ENCODE results near the gene ZNF879.

The ZNF879 gene

GRCh38 chr5:179023528-179024189 lies at the start of gene ZNF879 (continued):
- no peak for TF ChIP-seq PBX3 (CRISPR knock-in tag; IDR thresholded peaks at IDR 0.05)
- TF ChIP-seq KLF9 (tag by site-specific recombination; IDR thresholded peaks at IDR 0.05; ENCODE audit: low read depth) = peak; percentile 49
- no peak for TF ChIP-seq ZNF148 (tag by site-specific recombination; IDR thresholded peaks at IDR 0.05; ENCODE audit: borderline replicate concordance)
- TF ChIP-seq ZNF623 (tag by site-specific recombination; IDR thresholded peaks at IDR 0.05) = no peak
- no peak for TF ChIP-seq ZNF274 (IDR thresholded peaks at IDR 0.05; ENCODE audit: low read length)
- no peak for TF ChIP-seq ZNF274 (tag by site-specific recombination; IDR thresholded peaks at IDR 0.05; ENCODE audit: borderline replicate concordance)
- TF ChIP-seq ZBTB21 (tag by site-specific recombination; IDR thresholded peaks at IDR 0.05) = no peak
- 0 out of 2 replicates have a peak, but pooled peaks have one; percentile 41 for TF ChIP-seq SP3 (tag by site-specific recombination; IDR thresholded peaks at IDR 0.05)
- peak; percentile 72; the same call in 1 of the 2 replicates for TF ChIP-seq ZNF280D (tag by site-specific recombination; IDR thresholded peaks at IDR 0.05)
- TF ChIP-seq ZNF324 (tag by site-specific recombination; IDR thresholded peaks at IDR 0.05) = peak; percentile 79; the same call in 1 of the 2 replicates
- TF ChIP-seq AEBP2 (tag by site-specific recombination; IDR thresholded peaks at IDR 0.05; ENCODE audit: borderline replicate concordance) = no peak
- TF ChIP-seq ZBTB20 (tag by site-specific recombination; IDR thresholded peaks at IDR 0.05) = 0 out of 2 replicates have a peak, but pooled peaks have one; percentile 26
- TF ChIP-seq GLIS2 (tag by site-specific recombination; IDR thresholded peaks at IDR 0.05) = no peak
- no peak for TF ChIP-seq ZNF138 (tag by site-specific recombination; IDR thresholded peaks at IDR 0.05; ENCODE audit: borderline replicate concordance)
- TF ChIP-seq ZNF561 (tag by site-specific recombination; IDR thresholded peaks at IDR 0.05; ENCODE audit: borderline replicate concordance) = no peak; the same call in 1 of the 2 replicates
- no peak for TF ChIP-seq ZNF311 (tag by site-specific recombination; IDR thresholded peaks at IDR 0.05; ENCODE audit: borderline replicate concordance)
- TF ChIP-seq KLF7 (tag by site-specific recombination; IDR thresholded peaks at IDR 0.05; ENCODE audit: borderline replicate concordance) = no peak
- no peak for TF ChIP-seq ZNF175 (tag by site-specific recombination; IDR thresholded peaks at IDR 0.05)
- no peak for TF ChIP-seq GLI4 (tag by site-specific recombination; IDR thresholded peaks at IDR 0.05)
- TF ChIP-seq YY1 (tag by site-specific recombination; IDR thresholded peaks at IDR 0.05) = 0 out of 2 replicates have a peak, but pooled peaks have one; percentile 4

All from HEK293 (cell line).